HAP-1 (cell line): ENCODE measurements around the gene PERM1.
A peak's percentile ranks its signal among the peaks of the same experiment; 100 is the strongest.

ENCODE experiments used
- DNase-seq, 2 experiments: peaks; one replicate each; pipeline ENCODE4 v3.0.0-alpha.2; 2016 to 2020; ENCODE audit warnings: low spot score in 2 of 2
- H3K27me3 ChIP-seq: fragments of 250-450 bp; sonication (Bioruptor Pico); 2 replicates; pipeline ENCODE4 v1.5.1; 2020; ENCODE audit warnings: low read depth, mild to moderate bottlenecking, moderate library complexity
- H3K36me3 ChIP-seq: fragments of 250-450 bp; sonication (Bioruptor Pico); replicated peaks from 2 replicates; pipeline ENCODE4 v1.5.1; 2020; ENCODE audit warnings: mild to moderate bottlenecking
- H3K4me1 ChIP-seq: fragments of 250-450 bp; sonication (Bioruptor Pico); 2 replicates; pipeline ENCODE4 v1.5.1; 2020; ENCODE audit warnings: mild to moderate bottlenecking
- H3K4me3 ChIP-seq: fragments of 250-450 bp; sonication (Bioruptor Pico); 2 replicates; pipeline ENCODE4 v1.5.1; 2020; ENCODE audit warnings: mild to moderate bottlenecking, moderate library complexity
- H3K9me3 ChIP-seq: fragments of 250-450 bp; sonication (Bioruptor Pico); 2 replicates; pipeline ENCODE4 v1.5.1; 2020; ENCODE audit warnings: mild to moderate bottlenecking, moderate library complexity
- in situ Hi-C: fragments of 300-500 bp; cut with MboI; formaldehyde crosslinking; loops from 3 replicates; pipeline ENCODE4 v1.14.3; 2020; ENCODE audit warnings: low sequenced_read_pairs, inconsistent platforms, mixed read lengths

The PERM1 gene

GRCh38 chr1:964691-965525 lies 17.0 kb downstream of the PERM1 start:
- H3K9me3 ChIP-seq, result no peaks in the 10 kb centered on the region
- in situ Hi-C loops, result no loop called here

DNA sequence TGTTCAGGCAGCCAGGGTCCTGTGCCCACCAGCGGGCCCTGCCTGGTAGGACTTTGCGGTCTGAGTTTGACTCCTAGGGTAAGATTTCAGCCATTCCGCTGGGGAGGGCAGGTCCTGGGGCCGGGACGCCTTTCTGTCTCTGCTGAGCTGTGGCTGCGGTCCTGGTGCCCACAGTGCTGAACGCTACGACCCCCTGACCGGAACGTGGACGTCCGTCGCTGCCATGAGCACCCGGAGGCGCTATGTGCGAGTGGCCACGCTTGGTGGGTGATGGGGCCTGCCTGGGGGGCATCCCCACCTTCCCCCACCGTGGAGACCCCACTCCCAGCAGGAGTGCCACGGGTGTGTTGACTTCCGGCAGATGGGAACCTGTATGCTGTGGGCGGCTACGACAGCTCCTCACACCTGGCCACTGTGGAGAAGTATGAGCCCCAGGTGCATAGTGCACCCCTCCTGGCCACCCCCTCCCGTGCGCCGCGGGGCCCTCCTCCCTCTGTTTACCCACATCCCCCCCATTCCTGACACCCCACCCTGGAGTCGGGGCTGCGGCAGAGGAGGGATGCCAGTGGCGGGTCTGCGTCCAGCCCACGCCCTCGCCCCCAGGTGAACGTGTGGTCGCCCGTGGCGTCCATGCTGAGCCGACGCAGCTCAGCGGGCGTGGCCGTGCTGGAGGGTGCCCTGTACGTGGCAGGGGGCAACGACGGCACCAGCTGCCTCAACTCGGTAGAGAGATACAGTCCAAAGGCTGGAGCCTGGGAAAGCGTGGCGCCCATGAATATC lies 18.0 kb downstream of the PERM1 start:
- Histone ChIP-seq H3K36me3 (peaks cover 29% of the 10 kb centered on the region), H3K27me3 (no peaks in the 10 kb centered on the region), H3K4me1 (peaks cover 19% of the 10 kb centered on the region), H3K9me3 (no peaks in the 10 kb centered on the region), H3K4me3 (no peak overlapping the region)
- in situ Hi-C loops, result no loop called here
- DNase-seq, result no peak

More at GRCh38 chr1:964691-965525, 17.0 kb downstream of the PERM1 start:
- H3K4me3 ChIP-seq, result no peak overlapping the region
- DNase-seq, result no peak
- H3K36me3 ChIP-seq, result peaks cover 29% of the 10 kb centered on the region
- no peaks in the 10 kb centered on the region for H3K27me3 ChIP-seq
- peaks cover 19% of the 10 kb centered on the region for H3K4me1 ChIP-seq

DNA sequence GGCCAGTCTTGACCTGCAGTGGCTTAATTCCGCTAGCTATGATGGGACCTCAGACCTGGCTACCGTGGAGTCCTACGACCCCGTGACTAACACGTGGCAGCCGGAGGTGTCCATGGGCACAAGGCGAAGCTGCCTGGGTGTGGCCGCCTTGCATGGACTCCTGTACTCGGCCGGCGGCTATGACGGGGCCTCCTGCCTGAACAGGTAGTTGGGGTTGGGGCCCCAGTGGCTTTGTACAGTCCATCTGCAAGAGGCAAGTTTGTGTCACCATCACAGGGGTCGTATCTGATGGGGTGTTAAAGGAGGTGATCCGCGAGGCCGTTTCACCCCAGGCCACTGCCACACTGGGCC lies 18.6 kb downstream of the PERM1 start:
- DNase-seq, result no peak
- in situ Hi-C loops, result no loop called here
- no peak overlapping the region for H3K4me3 ChIP-seq
- H3K36me3 ChIP-seq, result peaks cover 29% of the 10 kb centered on the region
- H3K9me3 ChIP-seq, result no peaks in the 10 kb centered on the region
- H3K4me1 ChIP-seq, result peaks cover 19% of the 10 kb centered on the region
- no peaks in the 10 kb centered on the region for H3K27me3 ChIP-seq

- H3K27me3 ChIP-seq, result no peaks in the 10 kb centered on the region
- DNase-seq, result no peak
- in situ Hi-C loops, result no loop called here
- no peaks in the 10 kb centered on the region for H3K9me3 ChIP-seq
- H3K36me3 ChIP-seq, result peaks cover 29% of the 10 kb centered on the region
- H3K4me3 ChIP-seq, result no peak overlapping the region
- H3K4me1 ChIP-seq, result peaks cover 20% of the 10 kb centered on the region
These were observed 19.3 kb downstream of the PERM1 start for GRCh38 chr1:962381-963300.

DNA sequence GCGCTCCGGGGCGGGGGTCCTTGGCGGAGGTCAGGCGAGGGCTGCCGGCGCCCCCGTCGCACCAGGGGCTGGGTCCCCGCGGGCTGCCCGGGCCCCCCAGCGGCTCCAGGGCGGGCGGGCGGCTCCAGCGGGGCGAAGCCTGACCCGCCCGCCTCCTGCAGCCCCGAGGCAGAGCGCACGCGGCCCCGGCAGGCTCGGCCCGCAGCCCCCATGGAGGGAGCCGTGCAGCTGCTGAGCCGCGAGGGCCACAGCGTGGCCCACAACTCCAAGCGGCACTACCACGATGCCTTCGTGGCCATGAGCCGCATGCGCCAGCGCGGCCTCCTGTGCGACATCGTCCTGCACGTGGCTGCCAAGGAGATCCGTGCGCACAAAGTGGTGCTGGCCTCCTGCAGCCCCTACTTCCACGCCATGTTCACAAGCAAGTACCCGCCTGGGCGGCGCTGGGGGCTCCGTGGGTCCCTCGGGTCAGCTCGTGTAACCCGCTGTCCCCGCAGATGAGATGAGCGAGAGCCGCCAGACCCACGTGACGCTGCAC lies 20.7 kb downstream of the PERM1 start:
- Histone ChIP-seq H3K4me1 (peaks cover 11% of the 10 kb centered on the region; the same call in 1 of the 2 replicates), H3K36me3 (peaks cover 44% of the 10 kb centered on the region), H3K27me3 (no peaks in the 10 kb centered on the region), H3K4me3 (peak overlapping the region; percentile 100), H3K9me3 (no peaks in the 10 kb centered on the region)
- peak in 1 of 2 experiments; percentile 33 for DNase-seq
- in situ Hi-C loops, result no loop called here

- H3K4me1 ChIP-seq, result peaks cover 8% of the 10 kb centered on the region; the same call in 1 of the 2 replicates
- no peaks in the 10 kb centered on the region for H3K9me3 ChIP-seq
- peak within 1 kb of the TSS; percentile 100 for H3K4me3 ChIP-seq
- DNase-seq, result peak; percentile 71 to 91
- no peaks in the 10 kb centered on the region for H3K27me3 ChIP-seq
- in situ Hi-C loops, result no loop called here
- H3K36me3 ChIP-seq, result peaks cover 49% of the 10 kb centered on the region
These were observed 21.3 kb downstream of the PERM1 start, which contains the start of gene KLHL17 for GRCh38 chr1:960363-961131. KLHL17 (plus strand) TSS chr1:960584; CDS start chr1:960694, 110 bp downstream.

DNA sequence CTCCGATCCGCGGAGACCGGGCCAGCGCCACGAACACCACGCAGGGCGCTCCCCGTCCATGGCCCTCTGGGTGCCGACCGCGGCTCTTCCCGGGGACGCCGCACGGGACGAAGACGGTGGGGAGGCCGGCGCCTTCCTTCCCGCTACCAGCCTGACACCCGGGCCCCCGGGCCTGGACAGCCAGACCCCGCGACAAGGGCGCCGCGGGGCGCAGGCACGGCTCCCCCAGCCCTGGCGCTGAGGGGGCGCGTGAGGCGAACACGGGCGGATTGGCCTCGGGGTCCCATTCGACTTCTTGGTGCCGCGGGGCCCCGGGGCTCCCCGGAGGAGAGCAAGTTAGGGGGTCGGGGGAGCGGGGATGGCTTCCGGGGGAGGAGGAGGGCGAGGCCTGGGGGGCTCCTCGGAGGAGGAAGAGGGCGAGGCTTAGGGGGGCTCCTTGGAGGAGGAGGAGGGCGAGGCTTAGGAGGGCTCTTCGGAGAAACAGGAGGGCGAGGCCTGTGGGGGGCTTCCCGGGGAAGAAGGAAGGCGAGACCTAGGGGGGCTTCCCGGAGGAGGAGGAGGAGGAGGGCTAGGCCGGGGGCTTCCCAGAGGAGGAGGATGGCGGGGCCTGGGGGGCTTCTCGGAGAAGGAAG lies 22.0 kb downstream of the PERM1 start:
- peaks cover 8% of the 10 kb centered on the region; the same call in 1 of the 2 replicates for H3K4me1 ChIP-seq
- in situ Hi-C loops, result no loop called here
- H3K9me3 ChIP-seq, result no peaks in the 10 kb centered on the region
- peak overlapping the region; percentile 100 for H3K4me3 ChIP-seq
- peaks cover 49% of the 10 kb centered on the region for H3K36me3 ChIP-seq
- no peak for DNase-seq
- no peaks in the 10 kb centered on the region for H3K27me3 ChIP-seq

- Histone ChIP-seq H3K4me1 (peaks cover 8% of the 10 kb centered on the region; the same call in 1 of the 2 replicates), H3K9me3 (no peaks in the 10 kb centered on the region), H3K36me3 (peaks cover 53% of the 10 kb centered on the region), H3K27me3 (no peaks in the 10 kb centered on the region), H3K4me3 (peak within 1 kb of the TSS; percentile 100)
- in situ Hi-C loops, result no loop called here
- peak; percentile 78 to 97 for DNase-seq
These were observed 22.8 kb downstream of the PERM1 start, which contains the start of gene NOC2L for GRCh38 chr1:958823-959730. NOC2L (minus strand) TSS chr1:959256; CDS start chr1:959240, 16 bp downstream.

DNA sequence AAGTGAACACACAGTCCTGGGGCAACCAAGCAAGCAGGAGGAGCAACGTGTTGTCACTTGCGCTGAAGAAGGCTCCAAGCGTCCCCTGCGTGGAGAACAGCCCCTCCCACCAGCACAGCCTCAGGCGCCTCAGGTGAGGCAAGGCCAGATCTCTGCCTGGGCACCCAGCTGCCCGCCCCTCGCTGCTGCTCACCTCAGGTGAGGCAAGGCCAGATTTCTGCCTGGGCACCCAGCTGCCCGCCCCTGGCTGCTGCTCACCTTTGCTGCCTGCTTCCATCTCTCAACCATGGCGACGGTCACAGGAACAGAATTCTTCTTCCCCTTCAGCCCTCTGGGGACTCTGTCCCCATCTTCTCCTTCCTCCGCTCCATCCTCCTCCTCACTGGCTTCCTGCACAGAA lies 25.3 kb downstream of the PERM1 start:
- Histone ChIP-seq H3K4me1 (peaks cover 7% of the 10 kb centered on the region; the same call in 1 of the 2 replicates), H3K27me3 (no peaks in the 10 kb centered on the region), H3K9me3 (no peaks in the 10 kb centered on the region), H3K36me3 (peaks cover 59% of the 10 kb centered on the region), H3K4me3 (no peak overlapping the region)
- DNase-seq, result no peak
- in situ Hi-C loops, result no loop called here

DNA sequence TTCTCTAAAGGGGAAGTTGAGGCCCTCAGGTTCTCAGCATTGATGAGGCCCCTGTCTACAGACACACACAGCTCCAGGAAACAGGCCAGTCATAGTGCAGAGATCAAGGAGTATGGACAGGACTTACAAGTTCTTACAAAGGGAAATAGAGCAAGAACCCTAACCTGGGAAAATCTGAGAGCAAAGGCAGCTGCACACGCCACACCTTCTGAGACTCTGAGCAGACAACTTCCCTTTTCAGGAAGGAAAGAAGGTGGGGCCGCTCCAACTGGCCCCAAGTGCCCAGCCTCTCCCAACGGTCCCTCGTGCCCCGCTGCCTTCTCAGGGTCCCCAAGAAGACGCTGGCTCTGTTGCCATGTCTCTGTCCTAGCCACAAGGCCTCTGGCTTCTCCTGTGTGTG lies 26.4 kb downstream of the PERM1 start:
- DNase-seq, result no peak
- Histone ChIP-seq H3K27me3 (no peaks in the 10 kb centered on the region), H3K9me3 (no peaks in the 10 kb centered on the region), H3K4me1 (peaks cover 4% of the 10 kb centered on the region; the same call in 1 of the 2 replicates), H3K36me3 (peaks cover 70% of the 10 kb centered on the region), H3K4me3 (no peak overlapping the region)
- in situ Hi-C loops, result no loop called here

DNA sequence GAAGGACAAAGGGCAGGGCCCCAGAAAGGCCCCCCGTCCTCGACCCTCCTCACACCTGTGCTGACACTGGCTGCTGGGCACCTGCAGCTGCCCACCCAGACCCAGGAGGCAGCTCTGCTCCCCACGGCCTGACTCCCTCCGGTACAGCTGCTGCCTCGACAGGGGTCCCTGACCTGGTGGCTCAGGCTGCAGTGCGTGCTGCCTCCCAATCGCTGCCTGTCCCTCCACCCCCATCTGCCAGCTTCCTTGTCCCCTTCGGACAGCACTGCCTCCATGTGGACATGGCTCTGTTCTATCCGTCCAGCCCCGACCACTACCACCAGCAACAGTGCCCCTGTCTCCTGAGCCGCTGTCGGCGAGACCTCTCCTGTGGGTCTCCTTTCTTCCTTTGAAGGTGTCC lies 27.0 kb downstream of the PERM1 start:
- no peaks in the 10 kb centered on the region for H3K27me3 ChIP-seq
- H3K36me3 ChIP-seq, result peaks cover 76% of the 10 kb centered on the region
- in situ Hi-C loops, result no loop called here
- DNase-seq, result no peak
- no peaks in the 10 kb centered on the region for H3K9me3 ChIP-seq
- no peak overlapping the region for H3K4me3 ChIP-seq
- peaks cover 4% of the 10 kb centered on the region; the same call in 1 of the 2 replicates for H3K4me1 ChIP-seq
